Glomerular endothelial cell (primary cell): Measurements from ENCODE around the gene TRIM50. TPM values are rescaled to one million over a fixed set of nuclear protein-coding genes. Genes with fewer than 3 reads are reported as not detected.

Source experiments
- total RNA-seq: library from RNA; depleted of rRNA; stranded (reverse); fragments of >200 nt; gene quantifications from 2 replicates; pipeline ENCODE4 v1.2.3, GENCODE V29; 2015

TRIM50 gene
- total RNA-seq, 1 donor from 2014 or later, result not detected

Other genes with a start within 250 kb of the TRIM50 start
- not detected in 2 replicates for gene SPDYE9, start 242.0 kb downstream of the TRIM50 start, total RNA-seq
- gene NSUN5, start 19.3 kb downstream of the TRIM50 start, total RNA-seq, result 8.9 and 11.9 TPM in 2 replicates
- gene FKBP6, start 79 bp upstream of the TRIM50 start, total RNA-seq, result not detected in 2 replicates
- gene FZD9, start 105.7 kb upstream of the TRIM50 start, total RNA-seq, result 1.6 and 1.9 TPM in 2 replicates
- 43.4 and 57.2 TPM in 2 replicates for gene BAZ1B, start 194.2 kb upstream of the TRIM50 start, total RNA-seq
- gene BCL7B, start 229.6 kb upstream of the TRIM50 start, total RNA-seq, result 53.7 and 60.2 TPM in 2 replicates